Prostate gland (tissue), 2 donors: ENCODE data around the gene ZER1. TPM values are rescaled to one million over a fixed set of nuclear protein-coding genes. Genes with fewer than 3 reads are reported as not detected.

Experiments
- DNase-seq: peaks from one replicate; pipeline ENCODE4 v3.0.0-alpha.2; 2019; ENCODE audit warnings: low spot score
- H3K27ac ChIP-seq, 2 donors: fragments of 200-600 bp; sonication (generic); 2 replicates each; pipeline ENCODE4 v1.5.1; 2017 to 2019
- H3K27me3 ChIP-seq: fragments of 200-600 bp; sonication (generic); replicated peaks from 2 replicates; pipeline ENCODE4 v1.5.1; 2019; ENCODE audit not compliant: insufficient read depth
- H3K36me3 ChIP-seq, 2 donors: fragments of 200-600 bp; sonication (generic); 1 replicate in 1 of 2; 2 replicates in 1 of 2; pipeline versions ENCODE4 v1.5.1 to v1.8.1; 2017 to 2019
- H3K4me1 ChIP-seq: fragments of 200-600 bp; sonication (generic); replicated peaks from 2 replicates; pipeline ENCODE4 v1.5.1; 2019
- H3K4me3 ChIP-seq, 2 donors: fragments of 200-600 bp; sonication (generic); 2 replicates each; pipeline ENCODE4 v1.5.1; 2017 to 2019
- H3K9me3 ChIP-seq: fragments of 200-600 bp; sonication (generic); 2 replicates; pipeline ENCODE4 v1.5.1; 2017
- CTCF ChIP-seq, 4 experiments: fragments of 200-600 bp in 2 of 4; fragments of 450-650 bp in 2 of 4; sonication (generic) in 2 of 4; IDR thresholded peaks; 1 replicate in 3 of 4; 2 replicates in 1 of 4; pipeline ENCODE4 v1.5.1; 2016 to 2019; ENCODE audit warnings: antibody characterized with exemption in 4 of 4, mild to moderate bottlenecking in 2 of 4, moderate library complexity in 2 of 4
- POLR2A ChIP-seq: fragments of 450-650 bp; IDR thresholded peaks from one replicate; pipeline ENCODE4 v1.6.1; 2016; ENCODE audit warnings: antibody characterized with exemption, mild to moderate bottlenecking
- POLR2AphosphoS5 ChIP-seq: sonication (generic); formaldehyde crosslinking; IDR thresholded peaks from one replicate; pipeline ENCODE4 v1.6.1; 2017; ENCODE audit warnings: antibody characterized with exemption
- WGBS: methylation state at CpG from one replicate; pipeline ENCODE4 v1.1.5; 2018; 5-methylcytosine and 5-hydroxymethylcytosine counted together
- intact Hi-C: fragments of 100-400 bp; cut with DNase I; formaldehyde crosslinking; loops from one replicate; pipeline ENCODE4 v1.14.2; 2022
- total RNA-seq, 2 donors: library from RNA; depleted of rRNA; stranded (reverse); fragments of >200 nt; gene quantifications; one replicate each; pipeline ENCODE4 v1.1.0, GENCODE V29; 2016

ZER1 gene
- total RNA-seq, 2 donors from 2014 or later = 86.6 to 122 TPM

GRCh38 chr9:128716581-128717254 lies 55.0 kb downstream of the ZER1 start:
- Histone ChIP-seq H3K4me1 (no peaks in the 10 kb centered on the region), H3K27ac (no peak overlapping the region), H3K4me3 (no peak overlapping the region), H3K36me3 (no peaks in the 10 kb centered on the region), H3K9me3 (no peaks in the 10 kb centered on the region), H3K27me3 (no peaks in the 10 kb centered on the region)
- no peak for DNase-seq
- whole genome bisulfite sequencing = 88% methylated on average over 7 of the region's 7 CpGs
- intact Hi-C loops = no loop called here
- TF ChIP-seq CTCF (IDR thresholded peaks at IDR 0.05) (no peak), POLR2A (no peak), POLR2AphosphoS5 (no peak)

- Histone ChIP-seq H3K9me3 (no peaks in the 10 kb centered on the region), H3K27ac (no peak overlapping the region), H3K27me3 (no peaks in the 10 kb centered on the region), H3K4me1 (no peaks in the 10 kb centered on the region), H3K4me3 (no peak overlapping the region), H3K36me3 (no peaks in the 10 kb centered on the region)
- intact Hi-C loops = no loop called here
- WGBS = 94% methylated on average over 6 of the region's 6 CpGs
- DNase-seq = no peak
- TF ChIP-seq CTCF (IDR thresholded peaks at IDR 0.05) = no peak
- TF ChIP-seq POLR2AphosphoS5 = no peak
- no peak for TF ChIP-seq POLR2A
Observed at GRCh38 chr9:128715436-128715750, 56.3 kb downstream of the ZER1 start.

DNA sequence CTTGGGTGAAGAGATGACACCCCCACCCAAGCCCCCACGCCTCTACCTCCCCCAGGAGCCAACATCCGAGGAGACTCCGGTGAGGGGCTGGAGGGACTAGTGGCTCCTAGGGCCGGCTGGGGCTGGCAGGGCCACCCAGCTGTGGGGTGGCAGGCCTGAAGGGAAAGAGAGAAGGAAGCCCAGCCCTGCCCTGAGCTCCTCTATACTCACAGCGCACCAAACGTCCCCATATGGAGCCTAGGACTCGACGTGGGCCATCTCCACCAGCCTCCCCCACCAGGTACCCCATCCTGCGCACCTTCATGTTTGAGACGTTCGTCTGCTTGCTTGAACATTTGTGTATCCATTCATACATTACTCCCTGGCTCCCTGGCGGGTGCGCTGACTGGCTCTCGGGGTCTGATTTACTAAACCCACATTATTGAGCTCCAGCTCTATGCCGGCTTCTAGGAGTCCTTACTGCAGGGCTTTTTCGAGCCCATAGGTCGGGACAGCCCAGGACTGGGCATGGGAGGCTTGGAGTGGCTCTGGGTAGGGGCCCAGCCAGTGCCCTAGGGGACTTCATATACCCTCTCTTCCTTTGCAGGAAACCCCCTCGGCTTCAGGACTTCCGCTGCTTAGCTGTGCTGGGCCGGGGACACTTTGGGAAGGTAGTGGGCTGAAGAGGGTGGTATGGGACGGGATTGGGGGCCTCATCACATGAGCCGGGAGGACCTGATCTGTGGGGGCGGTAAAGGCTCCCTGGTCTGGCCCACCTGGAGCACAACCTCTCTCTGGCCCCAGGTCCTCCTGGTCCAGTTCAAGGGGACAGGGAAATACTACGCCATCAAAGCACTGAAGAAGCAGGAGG lies 56.9 kb downstream of the ZER1 start:
- Histone ChIP-seq H3K9me3 (no peaks in the 10 kb centered on the region), H3K4me3 (no peak overlapping the region), H3K36me3 (no peaks in the 10 kb centered on the region), H3K27ac (no peak overlapping the region), H3K27me3 (no peaks in the 10 kb centered on the region), H3K4me1 (no peaks in the 10 kb centered on the region)
- TF ChIP-seq POLR2A (no peak), CTCF (IDR thresholded peaks at IDR 0.05) (no peak), POLR2AphosphoS5 (no peak)
- intact Hi-C loops = no loop called here
- 86% methylated on average over 24 of the region's 24 CpGs for WGBS
- DNase-seq = no peak

- H3K36me3 ChIP-seq = no peaks in the 10 kb centered on the region
- intact Hi-C loops = no loop called here
- no peaks in the 10 kb centered on the region for H3K9me3 ChIP-seq
- 95% methylated on average over 19 of the region's 19 CpGs for WGBS
- H3K4me3 ChIP-seq = no peak overlapping the region
- TF ChIP-seq POLR2AphosphoS5 (no peak), CTCF (IDR thresholded peaks at IDR 0.05) (no peak), POLR2A (no peak)
- no peak overlapping the region for H3K27ac ChIP-seq
- DNase-seq = no peak
- no peaks in the 10 kb centered on the region for H3K27me3 ChIP-seq
- no peaks in the 10 kb centered on the region for H3K4me1 ChIP-seq
Observed at GRCh38 chr9:128713941-128714573, 57.7 kb downstream of the ZER1 start.
